A549 (cell line): ENCODE measurements around the gene SLIT3. TPM values are rescaled to one million over a fixed set of nuclear protein-coding genes. Genes with fewer than 3 reads are reported as not detected.

Experiments used
- ATAC-seq, 2 experiments: fragments of 200-7000 bp in 1 of 2; fragments of >200 bp in 1 of 2; cut with Nextera tagmentation in 1 of 2; cut with Tn5 transposase in 1 of 2; 3 replicates each; pipeline versions ENCODE4 v1.8.0 to v1.9.1; 2018 to 2020; ENCODE audit warnings: mild to moderate bottlenecking in 1 of 2, moderate library complexity in 1 of 2
- CTCF ChIA-PET: fragments of 300-600 bp; sonication (Branson Sonifier 250); formaldehyde crosslinking; extraction: SDS; loops from one replicate; lab custom pipeline; 2021; ENCODE audit warnings: antibody characterized with exemption, inconsistent platforms; lab: Yijun Ruan, JAX
- POLR2A ChIA-PET: fragments of 350-600 bp; formaldehyde crosslinking; extraction: SDS; loops from one replicate; lab custom pipeline; 2021; ENCODE audit warnings: antibody characterized with exemption, inconsistent platforms; lab: Yijun Ruan, JAX
- DNase-seq, 2 experiments: peaks; one replicate each; pipeline versions ENCODE4 v3.0.0 to v3.0.0-alpha.2; 2011 to 2016; ENCODE audit warnings: low read depth in 1 of 2, low spot score in 1 of 2
- FAIRE-seq: peaks from 2 replicates; lab custom pipeline; 2011; peaks lifted over from hg19 to GRCh38; lab: Jason Lieb, UNC
- H3K27ac ChIP-seq, 2 experiments: fragments of >200 bp; sonication (Bioruptor Twin); formaldehyde crosslinking; 3 replicates each; pipeline ENCODE4 v1.5.1; 2016 to 2017
- H3K4me1 ChIP-seq: fragments of >200 bp; sonication (Bioruptor Twin); formaldehyde crosslinking; 3 replicates; pipeline ENCODE4 v1.6.1; 2016
- H3K4me2 ChIP-seq: fragments of >200 bp; sonication (Bioruptor Twin); formaldehyde crosslinking; 3 replicates; pipeline ENCODE4 v1.6.1; 2016
- H3K4me3 ChIP-seq: fragments of >200 bp; sonication (Bioruptor Twin); formaldehyde crosslinking; 3 replicates; pipeline ENCODE4 v1.5.1; 2016
- H3K9me3 ChIP-seq: fragments of >200 bp; sonication (Bioruptor Twin); formaldehyde crosslinking; 3 replicates; pipeline ENCODE4 v1.6.1; 2016
- CEBPB ChIP-seq, 2 experiments: fragments of >200 bp in 1 of 2; sonication (Bioruptor Twin) in 1 of 2; formaldehyde crosslinking in 1 of 2; IDR thresholded peaks; 2 replicates each; pipeline ENCODE4 v1.6.1; 2012 to 2016
- CHD2 ChIP-seq: fragments of 150-350 bp; IDR thresholded peaks from 2 replicates; pipeline ENCODE4 v1.6.1; 2014; ENCODE audit warnings: low read length; ENCODE audit not compliant: partially characterized antibody
- CHD4 ChIP-seq: fragments of 200-600 bp; sonication (generic); IDR thresholded peaks from 2 replicates; pipeline ENCODE4 v1.6.1; 2016; ENCODE audit warnings: antibody characterized with exemption, mild to moderate bottlenecking, borderline replicate concordance
- CTCF ChIP-seq: fragments of >200 bp; sonication (Bioruptor Twin); formaldehyde crosslinking; IDR thresholded peaks from 3 replicates; pipeline ENCODE4 v1.5.1; 2016
- EHF ChIP-seq: fragments of 250-450 bp; sonication (Bioruptor Pico); IDR thresholded peaks from 2 replicates; pipeline ENCODE4 v1.5.0; 2020; ENCODE audit warnings: mild to moderate bottlenecking
- EP300 ChIP-seq, 2 experiments: fragments of >200 bp; sonication (Bioruptor Twin); formaldehyde crosslinking; IDR thresholded peaks; 2 replicates in 1 of 2; 3 replicates in 1 of 2; pipeline ENCODE4 v1.6.1; 2016 to 2017
- ESRRA ChIP-seq: fragments of 150-350 bp; IDR thresholded peaks from 2 replicates; pipeline ENCODE4 v1.6.1; 2014; ENCODE audit warnings: mild to moderate bottlenecking, low read length, borderline replicate concordance
- FOSL2 ChIP-seq, 2 experiments: fragments of 450-650 bp in 1 of 2; fragments of >200 bp in 1 of 2; sonication (Bioruptor Twin) in 1 of 2; formaldehyde crosslinking; IDR thresholded peaks; 2 replicates each; pipeline versions ENCODE4 v1.5.0 to v1.6.1; 2016 to 2020; ENCODE audit warnings: mild to moderate bottlenecking in 1 of 2, moderate library complexity in 1 of 2
- HDAC2 ChIP-seq: fragments of 200-600 bp; sonication (generic); IDR thresholded peaks from 2 replicates; pipeline ENCODE4 v1.6.1; 2016
- HOXB5 ChIP-seq: fragments of 250-450 bp; sonication (Bioruptor Pico); IDR thresholded peaks from 2 replicates; pipeline ENCODE4 v1.5.0; 2020; ENCODE audit warnings: mild to moderate bottlenecking, moderate library complexity
- JUNB ChIP-seq: fragments of >200 bp; sonication (Bioruptor Twin); formaldehyde crosslinking; IDR thresholded peaks from 2 replicates; pipeline ENCODE4 v1.6.1; 2016
- MAFK ChIP-seq: fragments of 450-650 bp; IDR thresholded peaks from 2 replicates; pipeline ENCODE4 v1.6.1; 2014; ENCODE audit not compliant: partially characterized antibody
- MAZ ChIP-seq: fragments of 150-350 bp; IDR thresholded peaks from 2 replicates; pipeline ENCODE4 v1.6.1; 2014; ENCODE audit warnings: antibody characterized with exemption, low read depth, low read length, borderline replicate concordance
- NFE2L2 ChIP-seq: fragments of 150-350 bp; conservative IDR thresholded peaks from 2 replicates; pipeline ENCODE4 v1.6.1; 2014; ENCODE audit warnings: low read length
- NR3C1 ChIP-seq: fragments of >200 bp; sonication (Bioruptor Twin); formaldehyde crosslinking; IDR thresholded peaks from 3 replicates; pipeline ENCODE4 v1.6.1; 2017
- RAD21 ChIP-seq, 2 experiments: fragments of >200 bp in 1 of 2; sonication (Bioruptor Twin) in 1 of 2; formaldehyde crosslinking in 1 of 2; IDR thresholded peaks in 1 of 2; conservative IDR thresholded peaks in 1 of 2; 2 replicates in 1 of 2; 3 replicates in 1 of 2; pipeline ENCODE4 v1.6.1; 2012 to 2018; ENCODE audit warnings: inconsistent platforms in 1 of 2
- SMC3 ChIP-seq: fragments of >200 bp; sonication (Bioruptor Twin); formaldehyde crosslinking; IDR thresholded peaks from 3 replicates; pipeline ENCODE4 v1.6.1; 2018; ENCODE audit warnings: inconsistent platforms
- USF2 ChIP-seq: fragments of 450-650 bp; IDR thresholded peaks from 2 replicates; pipeline ENCODE4 v1.6.1; 2014; ENCODE audit warnings: antibody characterized with exemption
- WGBS: methylation state at CpG from one replicate; pipeline ENCODE4 v1.1.6; 2017; ENCODE audit errors: missing lambda C conversion rate; 5-methylcytosine and 5-hydroxymethylcytosine counted together
- polyA plus RNA-seq, 4 experiments: library from polyadenylated mRNA; depleted of rRNA in 3 of 4; stranded (reverse); fragments of >200 nt; fragmentation: RNase III in 1 of 4; extraction: RNeasy Plus Mini Kit Qiagen cat#74134 plus additional on column Dnase treatment in 1 of 4; gene quantifications; 2 replicates in 3 of 4; 3 replicates in 1 of 4; pipeline ENCODE4 v1.2.3, GENCODE V29; 2011 to 2017

Gene SLIT3
- polyA plus RNA-seq, 2 of the 4 experiments (the other 2 are of a cell fraction), result 12.7 to 22.9 TPM

GRCh38 chr5:168683927-168684295 is 617.0 kb downstream of the SLIT3 start:
- H3K4me2 ChIP-seq, result no peak overlapping the region
- POLR2A ChIA-PET, result no interaction called here
- no peak for FAIRE-seq

GRCh38 chr5:168683247-168683926 is 617.6 kb downstream of the SLIT3 start:
- Histone ChIP-seq H3K4me2 (no peak overlapping the region), H3K27ac (no peak overlapping the region), H3K4me3 (no peak overlapping the region), H3K9me3 (no peaks in the 10 kb centered on the region), H3K4me1 (no peaks in the 10 kb centered on the region)
- no peak for DNase-seq
- CTCF ChIA-PET, result interaction anchor here (1.4 to 2.2 kb wide), 2 partner anchors 14 to 897 kb away, joined by 3 to 8 read pairs; no protein-coding TSS in a partner anchor
- no peak for FAIRE-seq
- ATAC-seq, result no peak
- POLR2A ChIA-PET, result no interaction called here
- TF ChIP-seq CEBPB (IDR thresholded peaks at IDR 0.05) (no peak), HDAC2 (no peak), CHD2 (no peak)
- WGBS, result 89% methylated on average over 15 of the region's 15 CpGs

More at GRCh38 chr5:168683927-168684295, 617.0 kb downstream of the SLIT3 start:
- TF ChIP-seq EHF (no peak), MAFK (peak; percentile 28), NFE2L2 (no peak)
- Histone ChIP-seq H3K4me1 (no peaks in the 10 kb centered on the region), H3K9me3 (no peaks in the 10 kb centered on the region), H3K4me3 (no peak overlapping the region), H3K27ac (no peak overlapping the region)
- ATAC-seq, result no peak
- DNase-seq, result no peak
- CTCF ChIA-PET, result interaction anchor here (1.4 kb wide), 1 partner anchor 14 kb away, joined by 3 read pairs; no protein-coding TSS in a partner anchor
- WGBS, result 95% methylated on average over 6 of the region's 6 CpGs

- Histone ChIP-seq H3K9me3 (no peaks in the 10 kb centered on the region), H3K4me3 (no peak overlapping the region), H3K27ac (no peak overlapping the region), H3K4me2 (no peak overlapping the region), H3K4me1 (no peaks in the 10 kb centered on the region)
- 77% methylated on average over 4 of the region's 4 CpGs for WGBS
- TF ChIP-seq EP300 (IDR thresholded peaks at IDR 0.05) (no peak), JUNB (no peak), HOXB5 (CRISPR knock-in tag) (no peak), ESRRA (no peak)
- FAIRE-seq (no peak), ATAC-seq (no peak), DNase-seq (no peak)
- ChIA-PET CTCF (interaction anchor here (0.7 to 3.1 kb wide), 10 partner anchors 7 to 904 kb away, joined by 3 to 15 read pairs (median 4); no protein-coding TSS in a partner anchor), POLR2A (no interaction called here)
These were observed 619.3 kb downstream of the SLIT3 start for GRCh38 chr5:168681556-168682183.

GRCh38 chr5:168680395-168680794 is 620.5 kb downstream of the SLIT3 start:
- Histone ChIP-seq H3K9me3 (no peaks in the 10 kb centered on the region), H3K4me3 (no peak overlapping the region), H3K4me2 (no peak overlapping the region), H3K27ac (no peak overlapping the region), H3K4me1 (no peaks in the 10 kb centered on the region)
- WGBS, result 69% methylated on average over 2 of the region's 2 CpGs
- TF ChIP-seq USF2, result no peak
- no peak for TF ChIP-seq MAZ
- TF ChIP-seq NR3C1, result no peak
- no peak for TF ChIP-seq FOSL2 (IDR thresholded peaks at IDR 0.05)
- TF ChIP-seq FOSL2 (CRISPR knock-in tag; IDR thresholded peaks at IDR 0.05), result no peak
- FAIRE-seq (no peak), ATAC-seq (no peak; a peak in 1 of 6 replicates), DNase-seq (no peak)
- CTCF ChIA-PET, result interaction anchor here (0.6 to 3.2 kb wide), 33 partner anchors 8 to 1300 kb away, joined by 3 to 19 read pairs (median 4); partner anchors contain the start of genes INSYN2B and SPDL1
- POLR2A ChIA-PET, result no interaction called here

- H3K9me3 ChIP-seq, result no peaks in the 10 kb centered on the region
- peak; percentile 77 to 91; a peak in 5 of 6 replicates for ATAC-seq
- ChIA-PET CTCF (interaction anchor here (0.6 to 3.2 kb wide), 33 partner anchors 9 to 1292 kb away, joined by 3 to 19 read pairs (median 4); partner anchors contain the start of gene SPDL1), POLR2A (no interaction called here)
- 10% methylated on average over 9 of the region's 9 CpGs for WGBS
- no peak overlapping the region for H3K4me2 ChIP-seq
- H3K4me1 ChIP-seq, result no peaks in the 10 kb centered on the region
- no peak overlapping the region for H3K4me3 ChIP-seq
- peak; percentile 73 for TF ChIP-seq SMC3
- no peak for TF ChIP-seq CHD4
- peak; percentile 89 to 93 for TF ChIP-seq RAD21 (conservative IDR thresholded peaks at IDR 0.05 in 1 of 2, IDR thresholded peaks at IDR 0.05 in 1 of 2)
- no peak for TF ChIP-seq HDAC2
- peak; percentile 91 for TF ChIP-seq CTCF
- H3K27ac ChIP-seq, result no peak overlapping the region
- peak; percentile 80 for FAIRE-seq
- DNase-seq, result peak; percentile 69 to 71
These were observed 621.4 kb downstream of the SLIT3 start for GRCh38 chr5:168679515-168679920.
